IMR-90 (cell line): ENCODE results near the gene NLGN1. TPM values are rescaled to one million over a fixed set of nuclear protein-coding genes. Genes with fewer than 3 reads are reported as not detected.

Source experiments
- ATAC-seq: fragments of 200-7000 bp; cut with Tn5 transposase; 2 replicates; pipeline ENCODE4 v1.9.1; 2020; ENCODE audit warnings: low read depth, mild to moderate bottlenecking, moderate library complexity
- BruUV-seq: library from RNA; stranded (reverse); fragments of 400-500 nt; replicated peaks from 2 replicates; lab custom pipeline; 2021; lab: Mats Ljungman, UMichigan
- CTCF ChIA-PET: fragments of 300-600 bp; formaldehyde crosslinking; extraction: SDS; loops from one replicate; lab custom pipeline; 2021; ENCODE audit warnings: antibody characterized with exemption; lab: Yijun Ruan, JAX
- POLR2A ChIA-PET: fragments of 300-600 bp; sonication (Branson Sonifier 250); formaldehyde crosslinking; loops from one replicate; lab custom pipeline; 2022; ENCODE audit warnings: antibody characterized with exemption; ENCODE audit not compliant: unreplicated experiment; lab: Charles Lee
- DNase-seq: peaks from one replicate; pipeline ENCODE4 v3.0.0; 2013
- H2AFZ ChIP-seq: replicated peaks from 2 replicates; pipeline ENCODE3; 2013; ENCODE audit warnings: low read length, mild to moderate bottlenecking; ENCODE audit not compliant: poor library complexity
- H2AK5ac ChIP-seq: 2 replicates; pipeline ENCODE4 v1.6.1; 2013; ENCODE audit warnings: low read depth, low read length, inconsistent platforms
- H2AK9ac ChIP-seq: replicated peaks from 2 replicates; pipeline ENCODE3; 2013; ENCODE audit warnings: mild to moderate bottlenecking, low read depth, low read length, moderate library complexity; ENCODE audit not compliant: poor library complexity
- H2BK120ac ChIP-seq: 2 replicates; pipeline ENCODE4 v1.6.1; 2013; ENCODE audit warnings: low read depth, low read length, inconsistent platforms
- H2BK15ac ChIP-seq: 3 replicates; pipeline ENCODE4 v1.6.1; 2013; ENCODE audit warnings: low read depth, low read length, inconsistent platforms
- H2BK20ac ChIP-seq: 2 replicates; pipeline ENCODE4 v1.6.1; 2013; ENCODE audit warnings: low read depth, mild to moderate bottlenecking, inconsistent platforms, low read length, moderate library complexity
- H2BK5ac ChIP-seq: 2 replicates; pipeline ENCODE4 v1.6.1; 2013; ENCODE audit warnings: mild to moderate bottlenecking, low read depth, low read length, inconsistent platforms; ENCODE audit not compliant: poor library complexity, severe bottlenecking
- H3K14ac ChIP-seq: replicated peaks from 2 replicates; pipeline ENCODE4 v1.6.1; 2013; ENCODE audit warnings: low read depth, low read length, inconsistent platforms
- H3K18ac ChIP-seq: 2 replicates; pipeline ENCODE4 v1.6.1; 2013; ENCODE audit warnings: low read depth, low read length, control low read depth
- H3K23ac ChIP-seq: 2 replicates; pipeline ENCODE4 v1.6.1; 2013; ENCODE audit warnings: low read depth, low read length, inconsistent platforms
- H3K27ac ChIP-seq: 2 replicates; pipeline ENCODE4 v1.5.1; 2013; ENCODE audit warnings: mild to moderate bottlenecking, control low read depth, low read length; ENCODE audit not compliant: insufficient read depth
- H3K27me3 ChIP-seq: 2 replicates; pipeline ENCODE4 v1.6.1; 2013; ENCODE audit warnings: low read length; ENCODE audit not compliant: control insufficient read depth, insufficient read depth
- H3K36me3 ChIP-seq: 2 replicates; pipeline ENCODE4 v1.6.1; 2013; ENCODE audit warnings: low read length, mixed read lengths; ENCODE audit not compliant: control insufficient read depth, insufficient read depth
- H3K4ac ChIP-seq: 2 replicates; pipeline ENCODE4 v1.6.1; 2013; ENCODE audit warnings: low read depth, low read length, inconsistent platforms
- H3K4me1 ChIP-seq: 2 replicates; pipeline ENCODE4 v1.6.1; 2013; ENCODE audit warnings: low read length, mixed read lengths; ENCODE audit not compliant: control insufficient read depth, insufficient read depth
- H3K4me2 ChIP-seq: 2 replicates; pipeline ENCODE4 v1.6.1; 2013; ENCODE audit warnings: low read depth, mild to moderate bottlenecking, control low read depth, low read length, moderate library complexity
- H3K4me3 ChIP-seq: 2 replicates; pipeline ENCODE4 v1.5.1; 2013; ENCODE audit warnings: low read depth, mild to moderate bottlenecking, control low read depth, low read length, moderate library complexity; ENCODE audit not compliant: insufficient read depth
- H3K56ac ChIP-seq: 2 replicates; pipeline ENCODE4 v1.6.1; 2013; ENCODE audit warnings: low read length, inconsistent platforms; ENCODE audit not compliant: insufficient read depth; ENCODE audit errors: extremely low read depth
- H3K79me1 ChIP-seq, 2 experiments: 2 replicates each; pipeline ENCODE4 v1.6.1; 2013; ENCODE audit warnings: low read length in 2 of 2, inconsistent platforms in 1 of 2, low read depth in 1 of 2
- H3K9ac ChIP-seq: 2 replicates; pipeline ENCODE4 v1.6.1; 2013; ENCODE audit warnings: low read depth, low read length, control low read depth
- H3K9me1 ChIP-seq: 2 replicates; pipeline ENCODE4 v1.6.1; 2013; ENCODE audit warnings: low read length, inconsistent platforms; ENCODE audit not compliant: insufficient read depth
- H3K9me3 ChIP-seq: 2 replicates; pipeline ENCODE4 v1.6.1; 2013; ENCODE audit warnings: low read length; ENCODE audit not compliant: control insufficient read depth, insufficient read depth
- H4K20me1 ChIP-seq: 2 replicates; pipeline ENCODE4 v1.6.1; 2013; ENCODE audit warnings: low read length, inconsistent platforms; ENCODE audit not compliant: insufficient read depth
- H4K5ac ChIP-seq: 2 replicates; pipeline ENCODE4 v1.6.1; 2013; ENCODE audit warnings: mild to moderate bottlenecking, low read depth, low read length, control low read depth
- H4K8ac ChIP-seq, 2 experiments: 2 replicates each; pipeline ENCODE4 v1.6.1; 2013; ENCODE audit warnings: low read depth in 2 of 2, low read length in 2 of 2, control low read depth in 1 of 2, inconsistent platforms in 1 of 2
- H4K91ac ChIP-seq: 2 replicates; pipeline ENCODE4 v1.6.1; 2013; ENCODE audit warnings: low read depth, low read length, inconsistent platforms; ENCODE audit not compliant: insufficient read depth
- BHLHE40 ChIP-seq: fragments of 150-350 bp; IDR thresholded peaks from 2 replicates; pipeline ENCODE4 v1.6.1; 2016; ENCODE audit warnings: mild to moderate bottlenecking, low read depth, low read length
- CEBPB ChIP-seq: IDR thresholded peaks from 2 replicates; pipeline ENCODE4 v1.6.1; 2012; ENCODE audit warnings: low read depth, low read length, improper control_type of control experiment
- CHD1 ChIP-seq: IDR thresholded peaks from 2 replicates; pipeline ENCODE4 v1.6.1; 2012; ENCODE audit warnings: low read depth, low read length, improper control_type of control experiment
- CTCF ChIP-seq: conservative IDR thresholded peaks from 2 replicates; pipeline ENCODE4 v1.5.1; 2012; ENCODE audit warnings: mild to moderate bottlenecking, low read depth, low read length, improper control_type of control experiment
- ELK1 ChIP-seq: fragments of 150-350 bp; IDR thresholded peaks from 2 replicates; pipeline ENCODE4 v1.6.1; 2016; ENCODE audit warnings: low read depth, mild to moderate bottlenecking, low read length, moderate library complexity, borderline replicate concordance
- FOS ChIP-seq: fragments of 150-350 bp; IDR thresholded peaks from 2 replicates; pipeline ENCODE4 v1.6.1; 2016; ENCODE audit warnings: low read depth, low read length
- MAZ ChIP-seq: IDR thresholded peaks from 2 replicates; pipeline ENCODE4 v1.6.1; 2012; ENCODE audit warnings: low read depth, mild to moderate bottlenecking, low read length, improper control_type of control experiment, moderate library complexity, borderline replicate concordance
- MXI1 ChIP-seq: IDR thresholded peaks from 2 replicates; pipeline ENCODE4 v1.6.1; 2012; ENCODE audit warnings: low read depth, mild to moderate bottlenecking, low read length, moderate library complexity, borderline replicate concordance
- NFE2L2 ChIP-seq: fragments of 150-350 bp; IDR thresholded peaks from 2 replicates; pipeline ENCODE4 v1.6.1; 2016; ENCODE audit warnings: low read depth, mild to moderate bottlenecking, low read length
- POLR2A ChIP-seq: IDR thresholded peaks from 2 replicates; pipeline ENCODE4 v1.6.1; 2012; ENCODE audit warnings: mild to moderate bottlenecking, low read depth, low read length
- RAD21 ChIP-seq: IDR thresholded peaks from 2 replicates; pipeline ENCODE4 v1.6.1; 2012; ENCODE audit warnings: low read length, improper control_type of control experiment
- RCOR1 ChIP-seq: IDR thresholded peaks from 2 replicates; pipeline ENCODE4 v1.6.1; 2012; ENCODE audit warnings: mild to moderate bottlenecking, low read length, improper control_type of control experiment; ENCODE audit not compliant: insufficient replicate concordance
- RFX5 ChIP-seq: IDR thresholded peaks from 2 replicates; pipeline ENCODE4 v1.8.0; 2012; ENCODE audit warnings: low read depth, mild to moderate bottlenecking, low read length, moderate library complexity
- SMC3 ChIP-seq: fragments of 150-350 bp; IDR thresholded peaks from 2 replicates; pipeline ENCODE4 v1.6.1; 2016; ENCODE audit warnings: low read depth, mild to moderate bottlenecking, antibody characterized with exemption, low read length, moderate library complexity
- USF2 ChIP-seq: fragments of 150-350 bp; IDR thresholded peaks from 2 replicates; pipeline ENCODE4 v1.6.1; 2017; ENCODE audit warnings: mild to moderate bottlenecking, antibody characterized with exemption, low read length, low read depth
- WGBS, 2 experiments: methylation state at CpG; one replicate each; pipeline versions ENCODE4 v1.1.5 to v1.1.7; 2013; ENCODE audit warnings: missing lambda C conversion rate in 2 of 2; ENCODE audit not compliant: insufficient read length in 1 of 2; ENCODE audit errors: extremely low coverage in 2 of 2; 5-methylcytosine and 5-hydroxymethylcytosine counted together
- dilution Hi-C: fragments of 300-500 bp; cut with HindIII; formaldehyde crosslinking; loops from one replicate; pipeline ENCODE4 v1.14.3; 2018; ENCODE audit warnings: low sequenced_read_pairs; ENCODE audit not compliant: unreplicated experiment
- in situ Hi-C: fragments of 300-500 bp; cut with MboI; formaldehyde crosslinking; loops from 3 replicates; pipeline ENCODE4 v1.14.3; 2019; ENCODE audit warnings: low sequenced_read_pairs, inconsistent platforms, mixed read lengths
- intact Hi-C: fragments of 100-400 bp; cut with micrococcal nuclease; formaldehyde crosslinking; loops from 2 replicates; pipeline ENCODE4 v1.10.0; 2022
- polyA plus RNA-seq, 3 experiments: library from polyadenylated mRNA; depleted of rRNA; stranded (reverse); fragments of >200 nt; gene quantifications; 2 replicates each; pipeline ENCODE4 v1.2.3, GENCODE V29; 2012; ENCODE audit warnings: low replicate concordance in 1 of 3
- total RNA-seq: library from RNA; depleted of rRNA; stranded (reverse); fragments of >200 nt; gene quantifications from 2 replicates; pipeline ENCODE4 v1.2.3, GENCODE V29; 2012

NLGN1 gene
- total and polyA plus RNA-seq, 2 of the 4 experiments (the other 2 are of a cell fraction): 1.8 to 12.5 TPM

- Histone ChIP-seq H3K9me3 (no peaks in the 10 kb centered on the region), H3K36me3 (no peaks in the 10 kb centered on the region), H3K9ac (no peak overlapping the region), H3K4me2 (no peak overlapping the region), H3K4me1 (no peaks in the 10 kb centered on the region), H3K14ac (no peak overlapping the region), H2BK120ac (no peak overlapping the region), H3K56ac (no peak overlapping the region), H3K23ac (no peak overlapping the region), H4K8ac (no peak overlapping the region), H3K18ac (no peak overlapping the region), H2BK15ac (no peak overlapping the region), H2BK20ac (no peak overlapping the region), H3K27me3 (no peaks in the 10 kb centered on the region), H3K4ac (no peak overlapping the region), H3K9me1 (no peaks in the 10 kb centered on the region), H3K79me1 (no peaks in the 10 kb centered on the region), H4K91ac (no peak overlapping the region), H2AK5ac (no peak overlapping the region), H3K27ac (no peak overlapping the region), H4K20me1 (no peaks in the 10 kb centered on the region), H2AFZ (no peak overlapping the region), H4K5ac (no peak overlapping the region), H2BK5ac (no peak overlapping the region), H2AK9ac (no peak overlapping the region), H3K4me3 (no peak overlapping the region)
- ATAC-seq: no peak
- TF ChIP-seq CTCF: no peak
- TF ChIP-seq NFE2L2: no peak
- TF ChIP-seq RFX5: no peak
- TF ChIP-seq USF2: no peak
- TF ChIP-seq CHD1: no peak
- no peak for TF ChIP-seq POLR2A
- no peak for TF ChIP-seq MXI1
- no peak for TF ChIP-seq ELK1
- TF ChIP-seq RCOR1: no peak
- TF ChIP-seq SMC3: no peak
- no peak for TF ChIP-seq BHLHE40
- no peak for TF ChIP-seq FOS
- no peak for TF ChIP-seq CEBPB
- no peak for TF ChIP-seq RAD21
- TF ChIP-seq MAZ: no peak
- WGBS, 2 experiments: no CpG with 5 or more reads among the region's 1 CpG
- in situ Hi-C loops (no loop called here), dilution Hi-C loops (no loop called here), intact Hi-C loops (no loop called here)
- CTCF ChIA-PET: no interaction called here
- BruUV-seq: no TSS peak
- POLR2A ChIA-PET: no interaction called here
- DNase-seq: no peak
Measured at GRCh38 chr3:174168026-174168425, 770.5 kb downstream of the NLGN1 start.
